ENCODE data around the gene STIMATE.

GRCh38 chr3:52874160-52874701 lies 23.1 kb downstream of the STIMATE start:
- TF ChIP-seq CTCF (IDR thresholded peaks at IDR 0.05 in 8 of 11, conservative IDR thresholded peaks at IDR 0.05 in 3 of 11), result no peak
- no peak for TF ChIP-seq POLR2A (IDR thresholded peaks at IDR 0.05)
- TF ChIP-seq POLR2AphosphoS5 (IDR thresholded peaks at IDR 0.05), result no peak

Measured in spleen (tissue), 7 donors.